ENCODE measurements around the gene EFNB1.

EFNB1 gene

GRCh38 chrX:68844581-68844980 lies 15.8 kb downstream of the EFNB1 start:
- no peak for DNase-seq

- DNase-seq, result no peak
These were observed 17.7 kb downstream of the EFNB1 start for GRCh38 chrX:68846536-68846935.

- DNase-seq, result no peak
These were observed 18.4 kb downstream of the EFNB1 start for GRCh38 chrX:68847172-68847571.

GRCh38 chrX:68848189-68848940 lies 19.5 kb downstream of the EFNB1 start:
- DNase-seq, result no peak

GRCh38 chrX:68851082-68851481 lies 22.3 kb downstream of the EFNB1 start:
- no peak for DNase-seq

- DNase-seq, result no peak
These were observed 23.2 kb downstream of the EFNB1 start for GRCh38 chrX:68852046-68852445.

- no peak for DNase-seq
These were observed 24.9 kb downstream of the EFNB1 start for GRCh38 chrX:68853665-68854251.

GRCh38 chrX:68865300-68865699 lies 36.5 kb downstream of the EFNB1 start:
- DNase-seq, result no peak

- DNase-seq, result no peak
These were observed 37.1 kb downstream of the EFNB1 start for GRCh38 chrX:68865926-68866325.

GRCh38 chrX:68867458-68868112 lies 38.8 kb downstream of the EFNB1 start:
- no peak for DNase-seq

GRCh38 chrX:68868316-68868715 lies 39.5 kb downstream of the EFNB1 start:
- DNase-seq, result no peak

GRCh38 chrX:68868902-68869800 lies 40.3 kb downstream of the EFNB1 start:
- DNase-seq, result no peak

GRCh38 chrX:68870357-68870756 lies 41.5 kb downstream of the EFNB1 start:
- no peak for DNase-seq

GRCh38 chrX:68872171-68872570 lies 43.4 kb downstream of the EFNB1 start:
- no peak for DNase-seq

- DNase-seq, result no peak
These were observed 45.3 kb downstream of the EFNB1 start for GRCh38 chrX:68874076-68874475.

GRCh38 chrX:68876731-68877130 lies 47.9 kb downstream of the EFNB1 start:
- no peak for DNase-seq

- DNase-seq, result no peak
These were observed 48.8 kb downstream of the EFNB1 start for GRCh38 chrX:68877606-68878005.

GRCh38 chrX:68878977-68879645 lies 50.3 kb downstream of the EFNB1 start:
- DNase-seq, result no peak

GRCh38 chrX:68880846-68881552 lies 52.2 kb downstream of the EFNB1 start:
- DNase-seq, result no peak

GRCh38 chrX:68881911-68882310 lies 53.1 kb downstream of the EFNB1 start:
- DNase-seq, result no peak

- no peak for DNase-seq
These were observed 55.0 kb downstream of the EFNB1 start for GRCh38 chrX:68883800-68884199.

- no peak for DNase-seq
These were observed 60.4 kb downstream of the EFNB1 start for GRCh38 chrX:68889249-68889648.

Data from NCI-H345 (cell line).